ENCODE measurements around the gene CNTFR. TPM values are rescaled to one million over a fixed set of nuclear protein-coding genes. Genes with fewer than 3 reads are reported as not detected.

CNTFR gene
- total RNA-seq, 4 donors from 2014 or later = 17.5 to 130 (median 49.1) TPM

DNA sequence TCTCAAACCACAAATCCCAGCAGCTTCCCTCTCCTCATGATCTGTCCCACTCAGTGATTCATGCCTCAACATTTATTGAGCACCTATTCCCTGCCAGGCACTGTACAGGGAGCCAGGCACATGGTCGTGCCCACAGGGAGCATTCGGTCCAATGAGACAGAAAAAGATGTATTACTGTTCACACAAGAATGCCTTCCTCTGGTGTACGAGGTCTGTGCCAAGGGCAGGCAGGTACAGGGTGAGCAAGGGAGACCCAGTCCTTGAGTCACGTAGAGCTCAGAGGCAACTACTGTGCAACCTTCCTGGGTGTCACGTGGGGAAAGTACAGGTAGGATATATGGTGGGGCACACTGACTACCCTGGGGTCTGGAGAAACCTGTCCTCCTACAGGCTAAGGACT lies 4.6 kb downstream of the CNTFR start:
- TF ChIP-seq, protein P1, sequence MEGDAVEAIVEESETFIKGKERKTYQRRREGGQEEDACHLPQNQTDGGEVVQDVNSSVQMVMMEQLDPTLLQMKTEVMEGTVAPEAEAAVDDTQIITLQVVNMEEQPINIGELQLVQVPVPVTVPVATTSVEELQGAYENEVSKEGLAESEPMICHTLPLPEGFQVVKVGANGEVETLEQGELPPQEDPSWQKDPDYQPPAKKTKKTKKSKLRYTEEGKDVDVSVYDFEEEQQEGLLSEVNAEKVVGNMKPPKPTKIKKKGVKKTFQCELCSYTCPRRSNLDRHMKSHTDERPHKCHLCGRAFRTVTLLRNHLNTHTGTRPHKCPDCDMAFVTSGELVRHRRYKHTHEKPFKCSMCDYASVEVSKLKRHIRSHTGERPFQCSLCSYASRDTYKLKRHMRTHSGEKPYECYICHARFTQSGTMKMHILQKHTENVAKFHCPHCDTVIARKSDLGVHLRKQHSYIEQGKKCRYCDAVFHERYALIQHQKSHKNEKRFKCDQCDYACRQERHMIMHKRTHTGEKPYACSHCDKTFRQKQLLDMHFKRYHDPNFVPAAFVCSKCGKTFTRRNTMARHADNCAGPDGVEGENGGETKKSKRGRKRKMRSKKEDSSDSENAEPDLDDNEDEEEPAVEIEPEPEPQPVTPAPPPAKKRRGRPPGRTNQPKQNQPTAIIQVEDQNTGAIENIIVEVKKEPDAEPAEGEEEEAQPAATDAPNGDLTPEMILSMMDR (IDR thresholded peaks at IDR 0.05; ENCODE audit: low read depth) = no peak

DNA sequence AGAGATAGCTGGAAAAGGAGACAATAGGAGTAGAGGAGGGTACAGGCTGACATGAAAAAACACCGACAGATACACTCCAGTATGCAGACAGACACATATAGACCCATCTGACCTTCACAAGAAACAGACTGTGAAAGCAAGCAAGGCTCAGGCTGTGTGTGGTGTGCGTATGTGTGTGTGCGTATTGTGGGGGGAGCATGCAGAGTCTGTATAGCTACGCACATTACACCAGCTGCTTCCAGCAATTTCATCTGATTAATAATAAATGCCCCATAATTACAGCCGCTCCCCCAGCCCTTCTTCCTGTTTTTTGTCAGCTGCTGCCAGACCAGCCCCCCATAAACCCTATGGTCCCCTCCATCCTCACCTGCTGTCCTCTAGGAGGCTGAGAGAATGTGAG lies 6.7 kb downstream of the CNTFR start:
- TF ChIP-seq, protein P1 (IDR thresholded peaks at IDR 0.05; ENCODE audit: low read depth) = no peak

DNA sequence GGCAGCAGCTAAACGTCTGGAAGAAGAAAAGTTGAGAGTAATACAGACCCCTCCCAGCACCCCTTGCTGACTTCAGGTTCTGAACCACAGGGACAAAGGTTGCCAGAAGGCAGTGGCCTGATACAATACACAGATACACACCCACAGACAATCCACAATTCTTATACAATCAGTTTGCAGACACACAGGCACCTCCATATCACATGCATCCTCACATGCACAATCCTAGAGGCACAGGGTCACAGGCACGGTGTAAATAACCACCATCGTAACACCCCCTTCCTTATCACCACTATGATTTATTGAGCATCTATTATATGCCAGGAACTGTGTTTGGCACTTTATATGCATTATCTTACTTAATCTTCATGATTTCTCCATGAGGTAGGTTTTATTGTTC lies 8.2 kb downstream of the CNTFR start:
- TF ChIP-seq, protein P1 (IDR thresholded peaks at IDR 0.05; ENCODE audit: low read depth) = no peak

DNA sequence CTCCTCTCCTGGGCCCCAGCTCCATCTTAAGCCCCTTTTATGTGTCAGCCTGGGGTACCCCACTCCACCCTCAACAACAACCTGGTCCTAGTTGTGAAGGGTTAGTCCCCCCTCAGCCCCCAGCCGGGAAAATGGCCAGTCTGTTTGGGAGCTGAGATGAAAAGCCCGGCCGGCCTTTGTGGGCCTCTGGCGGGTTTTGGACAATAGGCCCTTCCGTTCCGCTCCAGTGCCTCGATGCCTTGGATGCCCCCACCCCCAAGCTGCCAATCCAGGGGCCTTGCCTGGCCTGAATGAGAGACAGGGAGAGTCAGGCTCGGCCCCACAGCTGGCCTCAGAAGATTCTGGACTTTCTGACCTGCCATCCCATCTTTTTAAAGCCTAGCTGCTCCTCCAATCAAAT lies 9.2 kb downstream of the CNTFR start:
- TF ChIP-seq, protein P1 (IDR thresholded peaks at IDR 0.05; ENCODE audit: low read depth) = no peak

DNA sequence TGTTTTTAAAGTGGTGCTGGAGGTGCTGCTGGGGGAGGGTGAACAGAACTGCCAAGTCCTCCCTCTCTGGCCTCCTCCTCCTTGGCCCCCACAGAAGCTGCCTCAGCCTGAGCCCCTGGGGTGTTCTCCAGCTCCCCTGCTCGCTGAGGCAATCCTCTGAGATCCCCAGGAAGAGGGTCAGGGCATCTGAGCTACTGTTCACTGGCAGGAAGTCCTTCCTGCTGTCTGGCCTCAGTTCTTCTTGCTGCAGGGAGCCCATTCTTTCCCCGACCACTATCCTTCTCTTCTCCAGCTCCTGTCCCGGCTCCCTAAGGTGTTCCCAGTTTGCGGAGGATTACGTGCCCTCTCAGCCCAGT lies 9.7 kb downstream of the CNTFR start:
- TF ChIP-seq, protein P1 (IDR thresholded peaks at IDR 0.05; ENCODE audit: low read depth) = no peak

DNA sequence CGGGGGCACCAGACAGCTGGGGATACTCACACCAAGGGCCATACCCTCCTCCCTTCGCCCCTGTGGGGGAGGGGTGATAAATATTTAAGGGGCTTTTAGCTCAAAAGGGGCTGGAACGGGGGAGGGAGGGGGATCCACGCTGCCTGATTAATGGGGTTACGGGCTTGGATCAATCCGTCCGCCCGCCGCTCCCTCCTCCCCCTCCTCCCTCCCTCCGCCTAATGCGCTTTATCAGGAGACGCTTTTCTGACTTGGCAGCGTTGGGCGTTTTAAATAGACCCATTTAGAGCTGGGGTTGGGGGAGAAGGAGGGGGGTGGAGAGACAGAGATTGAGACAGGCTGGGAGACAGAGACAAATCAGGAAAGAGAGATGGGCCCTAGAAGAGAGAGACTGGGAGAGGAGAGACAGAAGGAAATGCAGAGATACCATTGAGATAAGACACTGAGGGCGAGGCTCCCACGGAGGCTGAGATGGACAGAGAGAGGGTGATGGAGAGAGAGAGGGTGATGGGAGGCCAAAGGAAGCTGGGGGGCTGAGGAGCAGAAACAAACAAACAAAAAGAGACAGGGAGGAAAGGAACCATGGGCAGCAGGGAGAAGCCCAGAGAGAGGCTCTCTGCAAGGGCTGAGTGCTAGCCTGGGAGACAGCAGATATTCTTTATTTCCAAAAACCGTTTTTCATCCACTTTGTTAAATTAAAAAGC lies 10.3 kb downstream of the CNTFR start:
- TF ChIP-seq, protein P1 (IDR thresholded peaks at IDR 0.05; ENCODE audit: low read depth) = no peak

DNA sequence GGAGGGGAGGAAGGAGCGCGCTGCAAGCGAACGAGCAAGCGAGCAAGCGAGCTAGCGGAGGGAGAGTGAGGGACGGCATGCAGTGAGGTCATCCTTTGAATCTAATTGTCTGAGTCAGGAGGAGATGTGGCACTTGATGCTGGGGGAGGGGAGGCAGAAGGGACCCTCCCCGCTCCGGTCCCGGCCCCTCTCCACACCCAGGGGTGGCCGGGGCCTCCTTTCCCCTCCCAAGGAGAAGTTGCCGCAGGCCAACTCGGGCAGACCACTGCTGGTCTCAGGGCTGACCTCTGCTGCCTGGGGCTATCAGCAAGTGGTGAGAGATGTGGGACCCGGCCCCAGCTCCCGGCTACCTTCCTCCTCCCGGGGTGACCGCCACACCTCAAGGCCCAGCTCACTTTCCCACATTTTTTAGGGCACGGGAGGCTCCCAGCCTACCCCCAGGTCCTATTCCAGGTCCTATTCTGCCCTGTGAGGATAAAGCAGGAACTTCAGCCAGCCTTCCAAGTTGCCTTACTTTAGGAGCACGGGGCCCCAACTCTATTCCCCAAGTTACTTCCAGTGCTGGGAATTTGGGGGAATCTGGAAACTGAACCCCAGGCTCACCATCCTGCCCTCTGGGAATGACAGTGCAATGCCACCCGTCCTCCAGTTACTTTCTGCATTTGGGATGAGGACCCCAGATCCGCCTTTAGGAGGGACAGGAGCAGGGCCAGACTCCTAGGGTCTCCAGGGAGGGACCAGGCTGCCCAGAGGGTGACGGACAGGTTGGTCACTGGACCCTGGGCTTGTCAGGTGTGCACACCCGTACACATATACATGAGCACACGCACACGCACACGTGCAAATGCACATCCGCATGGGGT lies 11.1 kb downstream of the CNTFR start:
- TF ChIP-seq, protein P1 (IDR thresholded peaks at IDR 0.05; ENCODE audit: low read depth) = no peak

Measured in subcutaneous adipose tissue (tissue), 4 donors.